ENCODE results near the gene AOX1. TPM values are rescaled to one million over a fixed set of nuclear protein-coding genes. Genes with fewer than 3 reads are reported as not detected.

Gene AOX1
- total RNA-seq, 1 donor from 2014 or later = 35.1 TPM

GRCh38 chr2:200716386-200716785 is 130.6 kb downstream of the AOX1 start:
- intact Hi-C loops (cut with DNase I) = no loop called here
- DNase-seq (ENCODE audit: low spot score) (no peak), ATAC-seq (no peak)

Other genes starting within 250 kb of the AOX1 start
- 13.0 TPM for gene KCTD18, start 75.9 kb upstream of the AOX1 start, total RNA-seq
- 2.6 TPM for gene SGO2, start 59.8 kb upstream of the AOX1 start, total RNA-seq
- 282 TPM for gene BZW1, start 225.9 kb downstream of the AOX1 start, total RNA-seq